ENCODE measurements around the gene PECR. TPM values are rescaled to one million over a fixed set of nuclear protein-coding genes. Genes with fewer than 3 reads are reported as not detected.

PECR gene
- total and polyA plus RNA-seq, 12 donors, result 2.0 to 6.6 (median 4.1) TPM

DNA sequence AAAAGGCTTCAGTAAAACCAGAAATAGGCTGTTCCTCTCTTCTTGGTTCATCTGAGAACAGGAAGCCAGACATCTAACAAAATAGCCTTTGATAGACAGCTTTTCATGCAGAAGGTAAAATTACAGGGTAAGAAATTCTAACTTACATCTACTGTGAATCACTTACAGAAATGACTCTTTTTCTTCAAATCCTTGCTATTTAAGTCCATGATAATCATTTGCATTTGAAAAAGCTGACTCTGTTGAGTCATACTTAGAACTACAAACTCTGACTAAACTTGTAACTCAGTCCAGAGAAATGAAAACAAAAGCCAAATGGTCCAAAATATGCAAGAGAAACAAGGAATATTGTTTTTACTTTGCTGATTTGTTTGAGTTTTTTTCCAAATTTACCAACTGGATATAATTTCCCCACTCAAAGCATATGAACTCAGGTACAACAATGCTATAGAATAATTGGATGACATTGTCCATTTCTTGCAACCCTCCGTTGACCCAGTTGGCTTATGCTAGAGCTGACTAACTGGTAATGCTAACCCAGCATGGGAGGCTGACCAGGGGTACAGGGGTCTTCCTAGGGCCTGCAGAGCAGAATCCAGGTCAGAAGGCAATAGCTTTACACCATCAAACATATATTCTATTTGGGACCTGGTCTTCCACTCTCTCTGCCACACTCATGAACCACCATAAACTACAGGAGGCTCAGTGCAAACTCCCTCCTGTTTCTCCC is 49.5 kb downstream of the PECR start:
- Histone ChIP-seq H3K4me1 (peaks cover 0 to 6% (median 0%) of the 10 kb centered on the region in 9 donors), H3K9me3 (no peaks in the 10 kb centered on the region), H3K36me3 (peaks cover 0 to 23% (median 0%) of the 10 kb centered on the region in 9 donors), H3K4me3 (no peak overlapping the region), H3K27ac (no peak overlapping the region), H3K27me3 (no peaks in the 10 kb centered on the region)
- WGBS, 2 donors, result 100% methylated on average over 1 of the region's 1 CpG
- TF ChIP-seq CTCF (IDR thresholded peaks at IDR 0.05), result no peak
- intact Hi-C loops (cut with DNase I), result loop anchor here in 3 of 10 donors (10.0 kb wide), 2 partner anchors 633 to 643 kb away; no protein-coding TSS in a partner anchor
- DNase-seq (no peak), ATAC-seq (no peak)

- H3K4me1 ChIP-seq, result peaks cover 0 to 6% (median 0%) of the 10 kb centered on the region in 9 donors
- intact Hi-C loops (cut with DNase I), result loop anchor here in 3 of 10 donors (10.0 kb wide), 2 partner anchors 635 to 645 kb away; no protein-coding TSS in a partner anchor
- WGBS, 2 donors, result 97 to 99% methylated on average over 3 of the region's 3 CpGs
- no peak for DNase-seq
- H3K27me3 ChIP-seq, result no peaks in the 10 kb centered on the region
- ATAC-seq, result no peak
- no peak overlapping the region for H3K27ac ChIP-seq
- H3K4me3 ChIP-seq, result no peak overlapping the region
- no peak for TF ChIP-seq CTCF (IDR thresholded peaks at IDR 0.05)
- H3K9me3 ChIP-seq, result no peaks in the 10 kb centered on the region
- peaks cover 0 to 20% (median 0%) of the 10 kb centered on the region in 9 donors for H3K36me3 ChIP-seq
Measured at GRCh38 chr2:216030216-216030615, 51.4 kb downstream of the PECR start.

DNA sequence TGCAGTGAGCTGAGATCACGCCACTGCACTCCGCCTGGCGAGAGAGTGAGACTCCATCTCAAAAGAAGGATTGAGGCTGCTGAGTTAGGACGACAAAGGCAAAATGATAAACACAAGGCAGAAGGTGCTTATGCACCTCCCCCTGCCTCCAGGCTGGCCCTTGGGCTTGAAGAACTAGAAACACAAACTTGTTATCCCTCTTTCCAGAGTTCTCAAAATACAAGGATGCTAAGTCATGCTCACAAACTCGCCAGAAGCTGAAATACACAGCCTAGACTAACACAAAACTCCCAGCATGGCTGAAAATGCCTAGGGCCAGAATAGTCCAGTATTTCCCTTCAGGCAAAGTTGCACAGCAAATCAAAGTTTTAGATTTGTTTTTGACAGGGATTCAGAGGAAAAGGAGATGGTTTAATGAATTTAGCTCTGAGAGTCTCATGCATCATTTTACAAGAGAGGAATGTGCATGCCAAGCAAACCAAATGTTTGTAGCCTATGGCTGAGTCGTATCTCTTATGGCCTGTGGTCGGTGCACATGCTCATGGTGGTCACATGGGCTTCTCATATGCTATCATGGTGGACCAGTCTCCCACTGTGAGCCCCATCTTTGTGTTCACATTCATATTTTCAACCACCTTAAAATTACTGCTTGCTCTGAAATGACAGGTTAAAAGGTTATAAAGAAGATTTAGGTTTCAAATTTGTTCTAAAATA is 52.0 kb downstream of the PECR start:
- ATAC-seq (no peak), DNase-seq (no peak)
- H3K27me3 ChIP-seq, result no peaks in the 10 kb centered on the region
- no peak for TF ChIP-seq CTCF (IDR thresholded peaks at IDR 0.05)
- peaks cover 0 to 20% (median 0%) of the 10 kb centered on the region in 9 donors for H3K36me3 ChIP-seq
- H3K4me1 ChIP-seq, result peaks cover 0 to 6% (median 0%) of the 10 kb centered on the region in 9 donors
- WGBS, 2 donors, result 92 to 93% methylated on average over 7 of the region's 7 CpGs
- no peak overlapping the region for H3K27ac ChIP-seq
- no peaks in the 10 kb centered on the region for H3K9me3 ChIP-seq
- no peak overlapping the region for H3K4me3 ChIP-seq
- intact Hi-C loops (cut with DNase I), result loop anchor here in 3 of 10 donors (10.0 kb wide), 2 partner anchors 635 to 645 kb away; no protein-coding TSS in a partner anchor

GRCh38 chr2:216024779-216025336 is 56.8 kb downstream of the PECR start:
- H3K27me3 ChIP-seq, result no peaks in the 10 kb centered on the region
- DNase-seq, result no peak
- 88 to 97% methylated on average over 7 of the region's 7 CpGs for WGBS, 2 donors
- no peak overlapping the region for H3K4me3 ChIP-seq
- H3K27ac ChIP-seq, result no peak overlapping the region
- H3K36me3 ChIP-seq, result peaks cover 0 to 13% (median 0%) of the 10 kb centered on the region in 9 donors
- intact Hi-C loops (cut with DNase I), result loop anchor here in 1 of 10 donors (5.0 kb wide), 1 partner anchor 73 kb away; no protein-coding TSS in a partner anchor
- no peaks in the 10 kb centered on the region for H3K4me1 ChIP-seq
- TF ChIP-seq CTCF (IDR thresholded peaks at IDR 0.05), result no peak
- H3K9me3 ChIP-seq, result no peaks in the 10 kb centered on the region
- ATAC-seq, result no peak
